Heart right ventricle (tissue), 16 donors: ENCODE measurements around the gene SAMD8. TPM values are rescaled to one million over a fixed set of nuclear protein-coding genes. Genes with fewer than 3 reads are reported as not detected.

Experiments
- ATAC-seq, 8 donors: fragments of 200-7000 bp; cut with Tn5 transposase; one replicate each; pipeline ENCODE4 v1.9.1; 2020; ENCODE audit warnings: mild to moderate bottlenecking in 8 of 8, moderate library complexity in 8 of 8, moderate number of reproducible peaks in 1 of 8
- DNase-seq, 2 donors: peaks; one replicate each; pipeline ENCODE4 v3.0.0-alpha.2; 2020
- H3K27ac ChIP-seq, 10 donors: fragments of 200-600 bp; sonication (generic) in 2 of 10; one replicate each; pipeline versions ENCODE4 v1.5.0 to v1.8.0; 2020 to 2022; ENCODE audit warnings: mild to moderate bottlenecking in 3 of 10
- H3K27me3 ChIP-seq, 7 donors: fragments of 200-600 bp; one replicate each; pipeline ENCODE4 v1.8.0; 2021 to 2022; ENCODE audit warnings: mild to moderate bottlenecking in 2 of 7
- H3K36me3 ChIP-seq, 9 donors: fragments of 200-600 bp; sonication (generic) in 1 of 9; one replicate each; pipeline versions ENCODE4 v1.5.0 to v1.8.0; 2020 to 2022; ENCODE audit warnings: mild to moderate bottlenecking in 2 of 9
- H3K4me1 ChIP-seq, 9 donors: fragments of 200-600 bp; sonication (generic) in 1 of 9; one replicate each; pipeline versions ENCODE4 v1.5.0 to v1.8.0; 2020 to 2022; ENCODE audit warnings: mild to moderate bottlenecking in 4 of 9
- H3K4me3 ChIP-seq, 10 donors: fragments of 200-600 bp; sonication (generic) in 2 of 10; one replicate each; pipeline versions ENCODE4 v1.5.0 to v1.8.0; 2020 to 2022; ENCODE audit warnings: mild to moderate bottlenecking in 7 of 10, moderate library complexity in 2 of 10
- H3K9me3 ChIP-seq, 11 donors: fragments of 200-600 bp in 10 of 11; sonication (generic) in 2 of 11; one replicate each; pipeline versions ENCODE4 v1.5.0 to v1.8.0; 2013 to 2022; ENCODE audit warnings: mild to moderate bottlenecking in 2 of 11, control low read depth in 1 of 11, moderate library complexity in 1 of 11
- CTCF ChIP-seq, 9 donors: fragments of 200-600 bp; sonication (generic) in 2 of 9; IDR thresholded peaks; one replicate each; pipeline versions ENCODE4 v1.5.0 to v1.8.0; 2021 to 2022; ENCODE audit warnings: antibody characterized with exemption in 9 of 9, mild to moderate bottlenecking in 5 of 9, moderate library complexity in 1 of 9
- WGBS, 2 donors: extraction: QIAGEN DNeasy Blood & Tissue Kit; methylation state at CpG; one replicate each; pipeline ENCODE4 v1.1.7; 2013; ENCODE audit warnings: inconsistent platforms in 1 of 2; 5-methylcytosine and 5-hydroxymethylcytosine counted together
- intact Hi-C, 10 donors: fragments of 100-400 bp; cut with DNase I; formaldehyde crosslinking; loops; one replicate each; pipeline versions ENCODE4 v1.11.1 to v1.14.2; 2022
- long read RNA-seq, 3 donors: library from polyadenylated mRNA; unstranded; transcript quantifications; one replicate each; pipeline ENCODE4 v2.0.0, GENCODE V29; 2020 to 2021
- polyA plus RNA-seq, 2 donors: library from polyadenylated mRNA; stranded (reverse); fragments of 200-250 nt; gene quantifications; one replicate each; pipeline ENCODE4 v1.2.3, GENCODE V29; 2013
- total RNA-seq, 10 donors: library from RNA; stranded (reverse); fragmentation: NEBNext Ultra II Directional in 3 of 10; extraction: Animal tissue kit (Norgen Biotek cat#: 25700) in 3 of 10; gene quantifications; one replicate each; pipeline versions ENCODE4 v1.2.1 to v1.2.4, GENCODE V29; 2021 to 2023
- donor health status: Arrhythmogenic right ventricular cardiomyopathy.
- donor health status: ischemic (EF 13 %, LVEDD 7.1; RV severe dilation, severe dysfunction).
- donor health status: healthy with polysubstance abuse.
- donor health status: DM: no; HTN: yes; CAD: no.
- donor health status: DM: no; HTN: no; CAD: no.
- donor health status: ischemic (EF 25% LVEDD 6.9; RV normal size, moderate dysfunction).
- donor health status: ischemic (EF 25% LVEDD 5.7; RV mildly dilated, moderate dysfunction).
- donor health status: healthy.
- donor health status: DM: yes; HTN: yes; CAD: no.
- donor health status: Ischemic cardiomyopathy.
- donor health status: ischemic (EF 35%, LVEDD 5.7; RV mildly dilated, moderate dysfunction).
- donor health status: nonischemic (EF 11% LVEDD 7.7; RV severe dilation, severe dysfunction).
- donor health status: DM: yes; HTN: yes; CAD: no.
- donor health status: PGD.
- donor health status: ischemic (EF 29% LVEDD 5.4; RV normal size, mild dysfunction).
- donor health status: nonischemic (EF 23%, LVEDD 6.1; RV moderate dilation, normal function).

SAMD8 gene
- 10 to 100 TPM; 23.8 to 31.2 (median 26.5) TPM for total RNA-seq
- 1 to 10 TPM; 5.3 to 8.5 TPM for polyA plus RNA-seq
- long read RNA-seq, donor 1, transcript SAMD8-202 (6 exons, 1,654 nt): major isoform, 18 of 40 reads
- long read RNA-seq, donor 1, partial matches to known transcripts: 3 of 40 reads
- long read RNA-seq, donor 1, other reads (novel, unspliced or antisense): 19 of 40 reads
- long read RNA-seq, donor 2, transcript SAMD8-202 (6 exons, 1,654 nt): major isoform, 17 of 38 reads
- long read RNA-seq, donor 2, partial matches to known transcripts: 4 of 38 reads
- long read RNA-seq, donor 2, other reads (novel, unspliced or antisense): 17 of 38 reads
- long read RNA-seq, donor 3, transcript SAMD8-202 (6 exons, 1,654 nt): major isoform, 14 of 42 reads
- long read RNA-seq, donor 3, partial matches to known transcripts: 4 of 42 reads
- long read RNA-seq, donor 3, other reads (novel, unspliced or antisense): 24 of 42 reads

DNA sequence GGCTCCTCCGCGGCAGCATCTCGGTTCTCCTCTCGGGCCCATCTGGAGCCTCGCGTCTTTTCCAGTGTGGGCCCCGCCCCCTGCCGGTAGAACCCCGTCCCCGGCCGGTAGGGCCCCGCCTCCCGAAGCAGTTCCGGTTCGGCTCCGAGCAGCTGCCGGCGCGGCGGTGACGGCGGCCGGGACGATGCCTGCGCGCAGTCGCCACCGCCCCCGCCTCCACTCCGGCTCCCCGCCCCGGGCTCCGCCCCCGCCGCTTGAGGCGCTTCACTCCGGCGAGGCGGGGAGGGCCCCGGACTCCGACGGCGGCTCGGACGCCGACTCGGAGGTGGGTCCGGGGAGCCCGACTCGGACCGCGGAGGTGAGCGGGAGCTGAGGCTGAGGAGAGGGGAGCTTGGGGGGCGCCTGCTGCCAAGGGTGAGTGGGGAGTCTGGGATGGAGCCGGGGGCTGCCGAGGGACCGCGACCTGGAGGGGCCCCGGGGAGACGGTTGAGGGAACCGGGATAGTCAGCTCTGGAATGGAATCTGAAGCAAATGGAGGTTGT is at the start of gene SAMD8:
Gene SAMD8, plus strand, starts transcription at position 292 of the 542 bp plus-strand sequence. CDS start 38,873 bp downstream, outside the sequence.
- no peaks in the 10 kb centered on the region for H3K27me3 ChIP-seq
- intact Hi-C loops: loop anchor here in 8 of 10 donors (5.0 to 10.0 kb wide), 8 partner anchors 61 to 957 kb away; partner anchors contain the start of genes VDAC2 (in 4 of the 8), ADK (in 2 of the 8), AP3M1 (in 2 of the 8) and KAT6B (in 1 of the 8)
- TF ChIP-seq CTCF (IDR thresholded peaks at IDR 0.05): peak in 8 of 9 donors; percentile 47 to 61 (median 52)
- peak; percentile 86 to 93 (median 89) for ATAC-seq
- H3K36me3 ChIP-seq: no peaks in the 10 kb centered on the region
- peaks cover 0 to 66% (median 51%) of the 10 kb centered on the region in 9 donors for H3K4me1 ChIP-seq
- 0% methylated on average over 58 to 61 of the region's 61 CpGs for WGBS, 2 donors
- H3K9me3 ChIP-seq: no peaks in the 10 kb centered on the region
- H3K4me3 ChIP-seq: peak within 1 kb of the TSS; percentile 74 to 98 (median 81)
- peak; percentile 96 to 97 for DNase-seq
- H3K27ac ChIP-seq: peak within 1 kb of the TSS; percentile 85 to 99 (median 96)

GRCh38 chr10:75061709-75062505 is 49.5 kb upstream of the SAMD8 start:
- Histone ChIP-seq H3K4me1 (peaks cover 0 to 9% (median 0%) of the 10 kb centered on the region in 9 donors), H3K36me3 (no peaks in the 10 kb centered on the region), H3K4me3 (no peak overlapping the region), H3K9me3 (no peaks in the 10 kb centered on the region), H3K27me3 (no peaks in the 10 kb centered on the region), H3K27ac (peak overlapping the region in 4 of 10 donors; percentile 16 to 78 (median 39))
- no peak for DNase-seq
- 85 to 86% methylated on average over 15 of the region's 15 CpGs for WGBS, 2 donors
- intact Hi-C loops: no loop called here
- no peak for TF ChIP-seq CTCF (IDR thresholded peaks at IDR 0.05)
- peak in 2 of 8 donors; percentile 7 to 13 for ATAC-seq

DNA sequence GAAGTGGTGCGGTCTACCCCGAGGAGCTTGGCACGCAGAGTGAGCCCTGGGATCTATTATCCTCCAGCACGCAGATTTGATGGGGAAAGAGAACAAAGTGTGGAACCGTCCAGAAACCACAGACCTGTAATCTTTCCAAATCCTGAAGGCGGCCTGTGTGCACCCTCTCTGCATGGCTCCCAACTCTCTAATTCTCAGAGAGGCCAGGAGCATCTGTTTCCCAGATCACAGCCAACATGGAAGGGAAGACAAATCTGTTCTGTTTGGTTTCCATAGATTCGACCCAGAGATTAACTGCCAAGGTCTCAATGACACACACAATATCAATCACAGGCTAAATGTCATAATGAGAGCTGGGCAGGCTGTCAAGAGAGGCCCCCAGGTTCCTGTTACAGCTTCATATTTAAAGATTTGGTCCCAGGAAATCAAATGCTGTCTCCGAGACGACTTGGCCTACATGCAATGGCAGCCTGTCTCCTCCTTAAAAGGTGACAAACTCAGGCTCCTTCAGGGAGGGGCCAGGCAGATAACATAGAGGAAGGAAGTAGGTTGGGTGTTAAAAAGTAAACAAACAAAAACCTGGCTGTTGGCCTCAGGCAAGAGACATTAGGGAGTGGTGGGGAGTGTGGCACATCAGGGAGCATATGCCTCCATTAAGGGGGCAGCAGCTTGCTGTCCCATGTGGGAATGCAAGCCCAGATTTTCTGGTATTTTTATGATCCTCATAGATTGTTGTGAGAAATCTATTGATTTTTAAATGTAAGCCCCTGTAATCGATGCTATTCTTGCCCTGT is 48.8 kb upstream of the SAMD8 start:
- Histone ChIP-seq H3K4me3 (no peak overlapping the region), H3K27ac (peak overlapping the region in 1 of 10 donors; percentile 78), H3K9me3 (no peaks in the 10 kb centered on the region), H3K4me1 (peaks cover 0 to 9% (median 0%) of the 10 kb centered on the region in 9 donors), H3K36me3 (no peaks in the 10 kb centered on the region), H3K27me3 (no peaks in the 10 kb centered on the region)
- peak in 5 of 8 donors; percentile 36 to 77 (median 72) for ATAC-seq
- TF ChIP-seq CTCF (IDR thresholded peaks at IDR 0.05): no peak
- DNase-seq: peak in 1 of 2 donors; percentile 27
- 77% methylated on average over 10 of the region's 10 CpGs for WGBS, 2 donors
- intact Hi-C loops: no loop called here
